Activated B cell treated with CpG ODN at 0.5 μM for 24 hours (primary cell): ENCODE results near the gene RPS2. TPM values are rescaled to one million over a fixed set of nuclear protein-coding genes. Genes with fewer than 3 reads are reported as not detected.
A peak's percentile ranks its signal among the peaks of the same experiment; 100 is the strongest.

Experiments used
- ATAC-seq: fragments of 200-7000 bp; cut with Tn5 transposase; one replicate; pipeline ENCODE4 v1.10.0; 2021; ENCODE audit warnings: low read depth, mild to moderate bottlenecking, moderate library complexity
- CTCF ChIA-PET: fragments of 350-600 bp; sonication (Branson Sonifier 250); formaldehyde crosslinking; loops from one replicate; lab custom pipeline; 2021; ENCODE audit warnings: antibody characterized with exemption; lab: Charles Lee
- POLR2A ChIA-PET: fragments of 350-600 bp; sonication (Branson Sonifier 250); formaldehyde crosslinking; loops from one replicate; lab custom pipeline; 2021; ENCODE audit warnings: antibody characterized with exemption; lab: Charles Lee
- DNase-seq: peaks from one replicate; pipeline ENCODE4 v3.0.0; 2022
- H3K27ac Mint-ChIP-seq: one replicate; pipeline ENCODE4 v1.8.0; 2020; ENCODE audit warnings: mixed read lengths
- H3K27me3 Mint-ChIP-seq: one replicate; pipeline ENCODE4 v1.8.0; 2021; ENCODE audit warnings: mixed read lengths
- H3K36me3 Mint-ChIP-seq: one replicate; pipeline ENCODE4 v1.8.0; 2021; ENCODE audit warnings: low read depth, mixed read lengths
- H3K4me1 Mint-ChIP-seq: one replicate; pipeline ENCODE4 v1.8.0; 2021; ENCODE audit warnings: mixed read lengths
- H3K4me3 Mint-ChIP-seq: one replicate; pipeline ENCODE4 v1.8.0; 2020; ENCODE audit warnings: mild to moderate bottlenecking, mixed read lengths
- H3K9me3 Mint-ChIP-seq: one replicate; pipeline ENCODE4 v1.8.0; 2020; ENCODE audit warnings: mixed read lengths
- CTCF ChIP-seq: fragments of 200-600 bp; IDR thresholded peaks from one replicate; pipeline ENCODE4 v1.8.0; 2022; ENCODE audit warnings: antibody characterized with exemption, mild to moderate bottlenecking
- intact Hi-C: fragments of 100-400 bp; cut with micrococcal nuclease; formaldehyde crosslinking; loops from one replicate; pipeline ENCODE4 v1.15.1; 2024
- total RNA-seq: library from RNA; stranded (reverse); gene quantifications from 2 replicates; pipeline ENCODE4 v1.2.3, GENCODE V29; 2022

The RPS2 gene
- total RNA-seq, 1 donor from 2014 or later, result 5,116 TPM

- Mint-ChIP-seq H3K27me3 (no peaks in the 10 kb centered on the region), H3K4me3 (no peak overlapping the region), H3K9me3 (no peaks in the 10 kb centered on the region), H3K4me1 (peaks cover 19% of the 10 kb centered on the region), H3K36me3 (no peaks in the 10 kb centered on the region), H3K27ac (no peak overlapping the region)
- no peak for TF ChIP-seq CTCF
- intact Hi-C loops, result no loop called here
- DNase-seq (no peak), ATAC-seq (no peak)
- CTCF ChIA-PET, result no interaction called here
- POLR2A ChIA-PET, result interaction anchor here (0.6 kb wide), 1 partner anchor 42 kb away, joined by 3 read pairs; no protein-coding TSS in a partner anchor
Measured at GRCh38 chr16:1946495-1947368, 17.9 kb downstream of the RPS2 start.

GRCh38 chr16:1945559-1946391, 18.9 kb downstream of the RPS2 start:
- H3K27me3 Mint-ChIP-seq, result no peaks in the 10 kb centered on the region
- POLR2A ChIA-PET, result interaction anchor here (1.1 kb wide), 1 partner anchor 19 kb away, joined by 5 read pairs; the partner anchor contains the start of gene RPS2
- peaks cover 26% of the 10 kb centered on the region for H3K4me1 Mint-ChIP-seq
- intact Hi-C loops, result no loop called here
- ATAC-seq (no peak), DNase-seq (no peak)
- CTCF ChIA-PET, result no interaction called here
- no peak for TF ChIP-seq CTCF
- H3K4me3 Mint-ChIP-seq, result no peak overlapping the region
- H3K9me3 Mint-ChIP-seq, result no peaks in the 10 kb centered on the region
- H3K36me3 Mint-ChIP-seq, result no peaks in the 10 kb centered on the region
- no peak overlapping the region for H3K27ac Mint-ChIP-seq

- Mint-ChIP-seq H3K27ac (no peak overlapping the region), H3K36me3 (peaks cover 2% of the 10 kb centered on the region), H3K9me3 (no peaks in the 10 kb centered on the region), H3K4me3 (peak overlapping the region; percentile 87), H3K4me1 (peaks cover 30% of the 10 kb centered on the region), H3K27me3 (no peaks in the 10 kb centered on the region)
- intact Hi-C loops, result no loop called here
- POLR2A ChIA-PET, result interaction anchor here (2.1 kb wide), 1 partner anchor 20 kb away, joined by 44 read pairs; the partner anchor contains the start of gene RPS2
- ATAC-seq (no peak), DNase-seq (no peak)
- TF ChIP-seq CTCF, result no peak
- CTCF ChIA-PET, result no interaction called here
Measured at GRCh38 chr16:1944612-1945199, 19.9 kb downstream of the RPS2 start.

- CTCF ChIA-PET, result interaction anchor here (1.0 to 1.1 kb wide), 2 partner anchors 15 to 84 kb away, joined by 3 to 4 read pairs; partner anchors contain the start of gene NHERF2
- Mint-ChIP-seq H3K4me3 (peak within 1 kb of the TSS; percentile 87), H3K27ac (peak within 1 kb of the TSS; percentile 74), H3K27me3 (no peaks in the 10 kb centered on the region), H3K9me3 (no peaks in the 10 kb centered on the region), H3K4me1 (peaks cover 30% of the 10 kb centered on the region), H3K36me3 (peaks cover 14% of the 10 kb centered on the region)
- peak; percentile 99 for DNase-seq
- intact Hi-C loops, result loop anchor here (1.0 to 2.0 kb wide), 5 partner anchors 14 to 161 kb away; partner anchors contain the start of genes NDUFB10, NUBP2, RPS2 and SPSB3
- peak; percentile 98 for ATAC-seq
- TF ChIP-seq CTCF, result no peak
- POLR2A ChIA-PET, result interaction anchor here (0.5 to 2.6 kb wide), 14 partner anchors 14 to 1489 kb away, joined by 3 to 44 read pairs (median 4); partner anchors contain the start of genes EME2, FAHD1, NDUFB10 and NME3
Measured at GRCh38 chr16:1942810-1943726, 21.6 kb downstream of the RPS2 start, which contains the start of gene MSRB1. TSS of gene MSRB1 (minus strand) at chr16:1943199. CDS start at chr16:1943156, 43 bp downstream.
